NCI-H345 treated with DMSO at 0.1 percent for 48 hours (cell line): ENCODE results near the gene DAPK1.
"Not testable (repeated sequence)": the region's sequence is repeated elsewhere in the genome, so short reads cannot be mapped to it uniquely, and the experiment has no call there.

Experiments used
- DNase-seq: peaks from one replicate; lab custom pipeline; 2025; ENCODE audit not compliant: unreplicated experiment; lab: John Stamatoyannopoulos, UW

DAPK1 gene

DNA sequence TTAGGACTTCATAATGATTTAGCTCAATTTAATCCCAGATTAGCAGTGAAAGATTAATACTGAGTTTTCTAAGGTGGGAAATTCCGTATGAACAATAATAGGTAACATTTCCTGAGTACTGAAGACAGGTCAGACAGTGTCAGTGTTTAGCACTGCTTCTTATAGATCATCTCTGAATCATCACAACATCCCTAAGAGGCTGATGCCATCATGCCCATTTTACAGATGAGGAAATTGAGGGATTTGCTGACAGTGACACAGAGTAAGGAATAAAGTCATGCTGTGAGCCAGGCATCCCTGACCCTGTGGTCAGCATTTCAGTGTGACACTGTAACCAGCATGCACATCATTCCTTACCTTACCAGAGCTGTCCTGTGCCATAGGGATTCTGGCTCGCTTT lies 44.5 kb downstream of the DAPK1 start:
- no peak for DNase-seq

GRCh38 chr9:87543251-87543650 lies 45.6 kb downstream of the DAPK1 start:
- no peak for DNase-seq

- DNase-seq, result no peak
Measured at GRCh38 chr9:87545858-87546257, 48.2 kb downstream of the DAPK1 start.

DNA sequence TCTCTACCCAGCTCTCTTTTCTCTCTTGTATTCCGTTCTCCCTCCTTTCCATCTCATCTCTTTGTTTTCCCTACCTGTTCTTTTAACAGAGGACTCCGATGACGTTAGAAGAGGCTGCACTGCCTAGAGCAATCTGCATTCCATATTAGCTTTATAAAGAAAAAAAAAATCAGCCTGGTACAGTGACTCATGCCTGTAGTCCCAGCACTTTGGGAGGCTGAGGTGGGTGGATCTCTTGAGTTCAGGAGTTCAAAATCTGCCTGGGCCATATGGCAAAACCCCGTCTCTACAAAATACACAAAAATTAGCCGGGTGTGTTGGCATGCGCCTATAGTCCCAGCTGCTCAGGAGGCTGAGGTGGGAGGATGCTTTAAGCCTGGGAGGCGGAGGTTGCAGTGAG lies 49.0 kb downstream of the DAPK1 start:
- DNase-seq, result no peak

GRCh38 chr9:87547671-87548081 lies 50.0 kb downstream of the DAPK1 start:
- no peak for DNase-seq

DNA sequence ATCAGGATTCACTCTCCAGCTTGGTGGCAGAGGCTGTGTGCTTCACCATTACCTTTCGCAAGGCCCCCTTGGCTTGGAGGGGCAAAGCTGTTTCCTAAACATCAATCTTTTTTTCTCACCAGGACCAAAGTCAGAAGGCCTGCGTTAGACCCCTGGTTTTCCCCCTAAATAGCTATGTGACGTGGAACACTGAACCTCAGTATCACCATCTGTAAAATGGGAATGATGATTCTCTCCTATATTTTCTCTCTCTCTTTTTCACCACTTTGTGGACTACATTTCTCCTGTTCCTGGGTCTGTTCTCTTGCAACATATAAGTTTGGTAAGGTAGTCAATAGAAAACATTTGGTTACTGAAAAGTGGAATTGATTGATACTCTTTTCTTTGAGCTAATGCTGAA lies 50.5 kb downstream of the DAPK1 start:
- no peak for DNase-seq

- DNase-seq, result not testable (repeated sequence)
Measured at GRCh38 chr9:87549088-87549487, 51.4 kb downstream of the DAPK1 start.

DNA sequence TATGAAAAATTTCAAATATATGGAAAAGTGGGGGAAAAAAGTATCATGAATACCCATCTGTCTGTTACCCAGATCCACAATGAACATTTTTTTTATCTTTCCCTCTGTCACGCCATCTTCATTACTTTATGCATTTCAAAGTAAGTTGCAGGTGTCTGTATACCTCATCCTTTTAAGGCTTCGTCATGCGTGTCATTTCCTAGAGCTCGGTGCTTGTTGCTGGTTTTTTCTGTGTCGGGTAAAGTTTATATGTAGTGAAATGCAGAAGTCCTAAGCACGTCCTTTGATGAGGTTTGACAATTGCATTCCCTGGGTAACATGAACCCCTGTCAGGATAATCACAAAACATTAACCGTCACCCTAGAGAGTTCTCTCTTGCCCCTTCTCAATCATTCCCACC lies 52.1 kb downstream of the DAPK1 start:
- no peak for DNase-seq

- no peak for DNase-seq
Measured at GRCh38 chr9:87550253-87550954, 52.7 kb downstream of the DAPK1 start.

- no peak for DNase-seq
Measured at GRCh38 chr9:87551772-87552217, 54.1 kb downstream of the DAPK1 start.

DNA sequence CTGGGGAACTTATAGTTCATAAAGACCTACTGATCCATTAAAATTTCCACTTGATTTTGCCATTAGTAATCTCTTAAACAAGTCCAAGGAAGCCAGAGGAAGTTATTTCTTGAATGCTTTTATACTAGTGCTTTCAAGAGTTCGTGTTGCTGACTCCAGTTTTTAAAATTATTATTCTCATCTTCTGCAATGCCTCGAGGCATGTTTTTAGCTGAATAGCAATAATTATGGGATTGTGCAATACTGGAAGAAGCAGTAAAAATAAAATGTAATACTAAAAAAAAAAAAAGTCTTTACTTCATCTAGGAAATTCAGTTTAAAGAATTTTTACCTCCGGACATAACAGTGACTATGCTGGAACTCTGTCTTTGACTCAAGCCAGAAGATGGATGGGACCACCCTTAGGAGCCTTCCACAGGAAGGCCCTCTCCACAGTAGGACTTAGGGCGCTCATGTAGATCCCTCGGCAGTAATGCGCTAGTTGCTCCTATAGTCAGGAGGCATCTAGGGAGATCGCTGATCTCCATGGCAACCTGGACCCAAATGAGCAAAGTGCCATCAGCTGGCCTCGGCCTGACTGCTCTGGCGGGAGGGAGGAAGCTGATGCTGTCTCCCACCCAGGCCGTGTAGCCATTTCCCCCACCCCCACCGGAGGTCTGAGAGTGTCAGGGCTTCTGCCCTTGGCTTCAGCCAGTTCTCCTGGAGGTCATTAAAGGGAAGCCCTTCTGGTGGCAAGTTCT lies 56.7 kb downstream of the DAPK1 start:
- DNase-seq, result no peak

GRCh38 chr9:87554976-87555375 lies 57.3 kb downstream of the DAPK1 start:
- DNase-seq, result no peak

DNA sequence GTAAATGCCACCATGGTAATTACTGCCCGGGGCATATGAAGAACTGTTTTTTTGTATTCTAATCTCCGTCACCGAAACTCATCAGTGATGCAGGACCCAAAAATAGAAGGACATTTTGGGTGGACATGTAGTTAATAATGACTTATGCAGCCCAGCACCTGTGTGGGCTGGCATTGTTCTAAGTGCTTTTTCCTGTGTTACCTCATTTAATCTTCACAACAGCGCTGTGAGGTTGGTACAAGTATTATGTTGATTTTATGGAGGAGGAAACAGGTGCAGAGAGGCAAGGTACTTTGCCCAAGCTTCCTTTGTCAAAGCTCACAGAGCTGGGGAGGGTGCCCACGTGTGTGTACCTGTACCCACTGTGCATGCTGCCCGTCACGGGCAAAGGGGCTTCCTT lies 58.4 kb downstream of the DAPK1 start:
- DNase-seq, result peak; percentile 73

GRCh38 chr9:87556821-87557220 lies 59.2 kb downstream of the DAPK1 start:
- no peak for DNase-seq

DNA sequence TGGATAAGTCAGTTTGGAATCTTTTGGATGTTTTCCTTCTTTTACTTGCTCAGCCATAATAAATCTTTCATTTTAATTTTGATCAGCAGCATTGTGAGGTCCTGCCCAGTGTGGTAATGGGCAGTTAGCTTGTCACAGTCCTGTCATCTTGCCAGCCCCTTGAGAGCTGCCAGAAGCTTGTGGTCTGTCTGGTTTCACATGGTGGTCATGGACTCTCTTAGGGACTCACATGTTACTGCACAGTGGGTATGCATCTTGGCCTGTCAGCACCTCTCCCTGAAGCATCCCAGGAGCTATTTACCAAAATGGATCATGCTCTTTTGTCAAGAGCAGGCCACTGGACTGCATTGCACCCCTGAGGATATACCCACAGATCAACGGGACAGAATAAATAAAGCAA lies 60.3 kb downstream of the DAPK1 start:
- no peak for DNase-seq

GRCh38 chr9:87558606-87559190 lies 61.0 kb downstream of the DAPK1 start:
- no peak for DNase-seq

DNA sequence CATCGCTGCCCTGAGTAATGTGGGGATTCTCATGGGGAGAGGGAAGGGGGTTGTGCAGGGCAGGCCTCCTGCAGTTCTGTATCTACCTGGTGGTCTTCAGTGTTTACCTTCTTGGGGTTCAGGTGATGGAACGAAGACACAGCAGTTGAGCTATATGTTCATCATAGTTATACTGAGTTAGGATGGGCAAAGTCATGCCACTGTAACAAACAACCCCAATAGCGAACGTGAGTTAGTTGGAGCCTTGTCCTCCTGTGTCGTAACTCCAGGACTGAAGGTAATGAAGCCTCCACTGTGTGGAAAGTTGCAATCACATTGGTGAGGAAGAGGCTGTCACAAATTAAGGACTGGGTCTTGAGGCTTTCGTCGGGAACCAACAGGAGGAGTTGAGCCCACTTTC lies 64.4 kb downstream of the DAPK1 start:
- no peak for DNase-seq

DNA sequence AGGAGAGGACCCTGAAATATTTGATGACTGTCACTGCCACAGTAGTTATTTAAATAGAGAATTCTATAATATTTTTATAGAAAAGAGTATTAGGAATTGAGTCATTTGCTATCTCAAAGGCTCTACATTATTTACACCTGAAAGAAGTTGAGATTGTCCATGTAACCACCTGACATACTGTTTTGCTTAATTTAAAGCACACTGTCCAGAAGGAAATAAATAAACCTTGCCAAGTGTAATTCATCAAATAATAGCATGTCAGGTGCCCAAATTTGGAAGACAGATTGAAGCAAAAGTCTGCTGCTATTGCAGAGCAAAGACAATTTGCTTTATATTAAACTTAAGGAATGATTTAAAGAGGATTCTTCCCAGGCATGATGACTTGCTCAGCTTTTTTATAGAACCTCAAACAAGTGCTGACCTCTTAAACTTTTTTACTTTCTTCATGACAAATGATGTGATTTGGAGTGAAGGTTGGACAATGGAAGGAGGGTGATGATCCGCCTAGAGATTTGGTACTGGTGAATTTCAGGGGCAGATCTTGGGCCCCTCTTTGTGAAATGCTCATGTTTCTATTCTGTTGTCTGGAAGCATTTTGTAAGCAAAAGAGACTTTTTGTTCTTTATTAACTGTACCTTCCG lies 65.0 kb downstream of the DAPK1 start:
- DNase-seq, result no peak

DNA sequence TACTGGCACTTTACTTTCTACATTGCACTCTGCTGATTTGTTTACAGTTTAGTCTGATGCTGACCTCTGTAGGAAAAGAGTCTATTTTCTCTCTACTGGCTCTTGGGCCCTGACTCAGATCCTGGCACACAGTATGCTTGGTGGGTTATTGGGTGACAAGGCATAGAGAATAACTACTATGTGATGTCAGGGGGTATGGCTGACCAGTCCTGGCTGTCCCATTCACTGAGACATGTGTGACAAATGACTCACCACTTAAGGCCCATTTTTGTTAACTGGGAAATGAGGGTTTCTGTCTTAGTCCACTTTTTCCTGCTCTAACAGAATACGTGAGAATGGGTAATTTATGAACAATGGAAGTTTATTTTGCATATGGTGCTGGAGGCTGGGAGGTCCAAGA lies 66.4 kb downstream of the DAPK1 start:
- DNase-seq, result no peak

- DNase-seq, result no peak
Measured at GRCh38 chr9:87564791-87565241, 67.1 kb downstream of the DAPK1 start.

- DNase-seq, result no peak
Measured at GRCh38 chr9:87567001-87567400, 69.3 kb downstream of the DAPK1 start.

DNA sequence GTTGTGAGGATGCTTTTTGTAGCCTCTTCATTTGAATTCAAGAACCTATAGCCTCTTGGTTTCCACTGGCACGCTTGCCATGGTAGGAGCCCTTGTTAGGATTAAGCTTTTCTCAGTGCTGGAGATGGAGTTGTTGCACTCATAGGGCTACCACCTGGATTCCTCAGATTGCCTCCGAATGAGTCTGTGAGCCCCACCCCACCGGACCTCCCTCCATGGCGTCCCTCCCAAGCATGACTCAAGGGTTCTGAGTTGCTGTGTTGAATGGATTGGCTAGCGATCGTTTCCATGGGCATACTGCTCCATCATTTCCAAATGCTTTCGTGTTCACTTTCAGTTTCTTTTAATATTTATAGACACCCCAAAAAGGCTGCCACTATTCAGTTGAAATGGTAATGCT lies 69.9 kb downstream of the DAPK1 start:
- DNase-seq, result no peak
